DMS 273 (cell line): ENCODE results near the gene SPEF1.
A peak's percentile ranks its signal among the peaks of the same experiment; 100 is the strongest.
"Not testable (repeated sequence)": the region's sequence is repeated elsewhere in the genome, so short reads cannot be mapped to it uniquely, and the experiment has no call there.

Experiments used
- DNase-seq: peaks from one replicate; lab custom pipeline; 2025; ENCODE audit not compliant: unreplicated experiment; lab: John Stamatoyannopoulos, UW

The SPEF1 gene, protein sequence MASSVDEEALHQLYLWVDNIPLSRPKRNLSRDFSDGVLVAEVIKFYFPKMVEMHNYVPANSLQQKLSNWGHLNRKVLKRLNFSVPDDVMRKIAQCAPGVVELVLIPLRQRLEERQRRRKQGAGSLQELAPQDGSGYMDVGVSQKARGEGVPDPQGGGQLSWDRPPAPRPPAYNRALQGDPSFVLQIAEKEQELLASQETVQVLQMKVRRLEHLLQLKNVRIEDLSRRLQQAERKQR

GRCh38 chr20:3781153-3781910 is at the start of gene SPEF1:
TSS of gene SPEF1 (minus strand) at chr20:3781448. CDS start at chr20:3781287, 161 bp downstream.
- peak; percentile 98 for DNase-seq

GRCh38 chr20:3829891-3830290 is 48.6 kb upstream of the SPEF1 start:
- not testable (repeated sequence) for DNase-seq

GRCh38 chr20:3828798-3829197 is 47.5 kb upstream of the SPEF1 start:
- DNase-seq = no peak

- DNase-seq = no peak
Observed at GRCh38 chr20:3826420-3826819, 45.2 kb upstream of the SPEF1 start.

GRCh38 chr20:3825526-3825925 is 44.3 kb upstream of the SPEF1 start:
- DNase-seq = no peak

DNA sequence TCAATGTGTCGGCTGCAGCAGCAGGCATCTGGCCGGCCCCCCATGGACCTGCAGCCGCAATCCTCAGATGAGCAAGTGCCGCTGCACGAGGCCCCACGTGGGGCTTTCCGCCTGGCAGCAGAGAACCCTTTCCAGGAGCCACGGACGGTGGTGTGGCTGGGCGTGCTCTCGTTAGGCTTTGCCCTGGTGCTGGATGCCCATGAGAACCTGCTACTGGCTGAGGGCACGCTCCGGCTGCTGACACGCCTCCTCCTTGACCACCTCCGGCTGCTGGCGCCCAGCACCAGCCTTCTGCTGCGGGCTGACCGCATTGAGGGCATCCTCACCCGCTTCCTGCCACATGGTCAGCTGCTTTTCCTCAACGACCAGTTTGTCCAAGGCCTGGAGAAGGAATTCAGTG is 42.6 kb upstream of the SPEF1 start:
- DNase-seq = no peak

DNA sequence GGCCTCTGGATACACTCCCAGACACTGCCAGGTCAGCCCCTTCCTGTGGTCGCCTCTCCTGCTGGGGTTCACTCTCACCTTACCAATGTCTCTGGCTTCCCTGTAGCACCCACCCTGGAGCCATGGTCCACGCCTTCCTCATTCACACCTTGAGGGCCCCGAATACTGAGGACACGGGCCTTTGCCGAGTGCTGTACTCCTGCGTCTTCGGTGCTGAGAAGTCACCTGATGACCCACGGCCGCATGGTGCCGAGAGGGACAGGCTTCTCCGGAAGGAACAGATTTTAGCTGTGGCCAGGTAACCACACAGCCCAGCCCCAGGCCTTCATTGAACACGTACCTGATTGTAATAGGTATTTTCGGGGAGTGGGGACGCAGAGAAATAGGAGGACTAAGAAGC is 40.7 kb upstream of the SPEF1 start:
- no peak for DNase-seq

- no peak for DNase-seq
Observed at GRCh38 chr20:3820901-3821727, 39.9 kb upstream of the SPEF1 start.

- DNase-seq = peak; percentile 98
Observed at GRCh38 chr20:3820048-3820900, 39.0 kb upstream of the SPEF1 start, which contains the start of gene AP5S1. TSS of gene AP5S1 (plus strand) at chr20:3820547. CDS start at chr20:3822118, 1,571 bp downstream.

GRCh38 chr20:3819411-3820047 is 38.3 kb upstream of the SPEF1 start:
- DNase-seq = no peak

DNA sequence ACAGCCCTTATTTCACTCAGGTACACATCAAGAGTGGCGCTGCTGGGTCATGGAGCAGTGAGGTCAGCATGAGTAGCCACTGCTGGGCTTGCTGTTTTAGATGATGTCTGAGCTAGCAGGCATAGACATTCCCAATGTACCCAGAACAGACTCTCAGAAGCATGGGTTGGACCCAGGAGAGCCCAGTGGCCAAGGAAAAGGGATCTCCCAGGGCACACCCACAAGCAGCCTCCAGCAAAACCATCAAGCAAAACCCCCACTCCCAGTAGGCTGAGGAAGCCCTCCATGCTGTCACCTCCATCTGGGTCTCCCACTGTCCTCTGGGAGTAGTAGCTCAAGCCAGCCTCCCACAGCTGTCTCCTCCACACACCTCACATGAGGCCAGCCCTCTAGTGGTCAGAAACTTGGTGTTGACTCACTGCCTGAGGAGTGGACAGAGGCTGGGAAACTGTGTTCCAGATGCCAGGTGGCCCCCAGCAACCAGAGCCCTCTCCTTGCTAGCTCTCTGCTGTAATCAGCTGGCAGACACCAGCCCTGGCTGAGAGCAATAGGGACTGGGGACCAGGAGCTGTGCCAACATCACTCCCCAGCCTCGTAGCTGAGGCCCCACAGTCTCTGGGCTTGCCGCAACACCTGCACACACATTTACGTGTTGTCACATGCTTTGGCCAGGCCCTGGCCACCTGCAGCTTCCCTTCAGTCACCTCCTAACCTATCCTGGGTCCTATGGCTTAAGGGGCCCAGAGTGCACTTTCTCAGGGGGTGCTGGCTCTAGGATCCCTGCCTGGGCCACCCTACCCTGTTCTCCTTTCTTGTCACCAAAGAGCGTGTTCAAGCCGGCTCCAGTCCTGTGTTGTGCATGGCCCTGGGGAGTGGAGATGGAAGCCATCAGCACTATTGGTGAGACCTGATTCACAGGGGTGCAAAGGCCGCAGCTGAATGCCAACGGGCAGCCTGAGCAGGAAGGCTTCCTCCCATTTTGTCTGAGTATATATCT is 37.2 kb upstream of the SPEF1 start:
- peak; percentile 96 for DNase-seq

DNA sequence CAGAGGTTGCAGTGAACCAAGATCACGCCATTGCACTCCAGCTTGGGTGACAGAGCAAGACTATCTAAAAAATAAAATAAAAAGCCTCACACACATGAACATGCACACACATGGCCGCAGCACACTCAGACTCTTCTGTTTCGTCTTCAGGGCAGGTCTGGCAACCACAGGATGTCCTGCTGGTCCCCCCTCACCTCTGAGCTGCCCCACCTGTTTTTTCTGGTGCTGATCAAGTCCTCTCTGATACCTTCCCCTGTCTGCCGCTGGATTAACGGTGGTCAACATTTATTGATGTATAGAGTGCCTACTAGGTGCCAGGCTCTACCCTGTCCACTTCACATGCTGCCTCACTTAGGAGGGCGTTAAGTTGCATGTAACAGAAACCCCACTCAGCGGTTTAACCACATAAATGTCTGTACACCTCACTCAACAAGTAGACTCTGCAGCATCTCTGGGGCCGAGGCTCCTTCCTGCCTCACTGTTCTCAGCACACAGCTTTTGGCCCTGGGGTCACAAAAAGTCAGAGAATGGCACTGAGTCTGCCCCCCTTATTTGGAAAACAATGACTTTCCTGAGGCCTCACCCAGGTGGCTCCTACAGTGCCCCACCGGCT is 34.6 kb upstream of the SPEF1 start:
- no peak for DNase-seq

DNA sequence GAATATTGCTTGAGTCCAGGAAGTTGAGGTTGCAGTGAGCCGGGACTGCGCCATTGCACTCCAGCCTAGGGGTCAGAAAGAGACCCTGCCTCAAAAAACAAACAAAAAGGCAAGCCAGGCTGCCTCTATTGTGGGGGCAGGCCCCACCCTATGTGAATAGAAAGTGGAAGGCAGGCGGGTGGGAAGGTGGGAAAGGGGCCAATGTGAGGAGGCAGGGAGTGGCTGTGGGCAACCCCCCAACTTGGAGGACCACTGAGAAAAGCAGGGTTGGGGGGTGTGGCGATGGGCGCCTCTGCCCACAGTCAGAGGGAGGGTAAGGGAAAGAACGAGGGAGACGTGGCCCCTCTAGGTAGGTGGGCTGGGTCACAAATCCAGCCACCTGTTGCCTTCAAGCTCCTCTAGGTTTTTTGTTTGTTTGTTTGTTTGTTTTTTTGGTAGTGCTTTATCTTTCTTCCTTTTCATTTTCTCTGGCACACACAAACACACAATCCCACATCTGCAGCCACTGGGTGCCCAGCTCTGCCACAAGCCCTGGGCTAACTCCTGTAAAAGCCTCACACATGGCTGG is 33.8 kb upstream of the SPEF1 start:
- no peak for DNase-seq

- DNase-seq = no peak
Observed at GRCh38 chr20:3813848-3814581, 32.8 kb upstream of the SPEF1 start.

DNA sequence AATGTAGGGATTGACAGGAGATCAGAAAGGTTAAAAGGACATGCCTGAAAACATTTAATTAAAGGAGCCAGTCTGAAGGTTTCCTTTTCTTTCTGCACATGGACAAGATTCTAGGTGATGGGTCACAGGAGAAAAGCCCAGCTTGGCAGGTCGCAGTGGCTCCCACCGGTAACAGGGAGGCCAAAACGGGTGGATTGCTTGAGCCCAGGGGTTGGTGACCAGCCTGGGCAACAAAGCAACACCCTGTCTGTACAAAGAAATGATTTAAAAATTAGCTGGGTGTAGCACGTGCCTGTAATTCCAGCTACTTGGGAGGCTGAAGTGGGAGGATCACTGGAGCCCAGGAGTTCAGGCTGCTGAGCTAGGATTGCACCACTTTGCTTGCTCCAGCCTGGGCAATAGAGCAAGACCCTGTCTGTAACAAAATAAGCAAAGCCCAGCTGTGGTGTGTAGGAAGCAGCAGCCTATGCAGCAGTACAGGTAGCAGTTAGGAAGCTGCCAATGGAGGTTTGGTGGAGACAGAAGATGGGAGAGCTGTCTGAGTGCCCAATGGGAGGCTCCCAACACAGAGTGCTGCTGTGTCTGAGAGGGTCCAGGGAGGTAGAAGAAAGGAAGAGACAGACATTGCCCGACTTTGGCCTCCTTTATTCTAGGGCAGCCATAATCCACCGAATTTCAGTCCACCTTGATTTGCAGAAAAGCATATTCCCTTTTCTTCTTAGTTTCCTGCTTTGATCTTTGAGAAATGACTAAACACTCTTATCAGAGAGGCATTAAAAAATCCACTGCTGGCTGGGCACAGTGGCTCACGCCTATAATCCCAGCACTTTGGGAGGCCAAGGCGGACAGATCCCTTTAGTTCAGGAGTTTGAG is 32.0 kb upstream of the SPEF1 start:
- DNase-seq = no peak

DNA sequence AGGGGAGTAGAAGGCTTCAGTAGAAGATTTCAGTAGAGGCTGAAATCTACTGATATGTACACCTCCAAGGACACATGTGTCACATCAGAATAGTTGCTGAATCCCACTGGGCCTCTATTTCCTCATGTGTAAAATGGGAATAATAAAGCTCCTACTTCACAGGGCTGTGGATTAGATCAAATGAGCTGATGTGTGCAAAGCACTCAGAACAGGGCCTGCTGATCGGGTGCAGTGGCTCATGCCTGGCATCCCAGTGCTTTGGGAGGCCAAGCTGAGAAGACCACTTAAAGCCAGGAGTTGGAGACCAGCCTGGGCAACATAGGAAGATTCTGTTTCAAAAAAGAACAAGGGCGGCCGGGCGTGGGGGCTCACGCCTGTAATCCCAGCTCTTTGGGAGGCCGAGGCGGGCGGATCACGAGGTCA is 31.0 kb upstream of the SPEF1 start:
- DNase-seq = no peak
